NCI-H748 (cell line): ENCODE data around the gene SHCBP1L.

Experiments
- DNase-seq: peaks from one replicate; lab custom pipeline; 2025; ENCODE audit not compliant: unreplicated experiment; lab: John Stamatoyannopoulos, UW

SHCBP1L gene

DNA sequence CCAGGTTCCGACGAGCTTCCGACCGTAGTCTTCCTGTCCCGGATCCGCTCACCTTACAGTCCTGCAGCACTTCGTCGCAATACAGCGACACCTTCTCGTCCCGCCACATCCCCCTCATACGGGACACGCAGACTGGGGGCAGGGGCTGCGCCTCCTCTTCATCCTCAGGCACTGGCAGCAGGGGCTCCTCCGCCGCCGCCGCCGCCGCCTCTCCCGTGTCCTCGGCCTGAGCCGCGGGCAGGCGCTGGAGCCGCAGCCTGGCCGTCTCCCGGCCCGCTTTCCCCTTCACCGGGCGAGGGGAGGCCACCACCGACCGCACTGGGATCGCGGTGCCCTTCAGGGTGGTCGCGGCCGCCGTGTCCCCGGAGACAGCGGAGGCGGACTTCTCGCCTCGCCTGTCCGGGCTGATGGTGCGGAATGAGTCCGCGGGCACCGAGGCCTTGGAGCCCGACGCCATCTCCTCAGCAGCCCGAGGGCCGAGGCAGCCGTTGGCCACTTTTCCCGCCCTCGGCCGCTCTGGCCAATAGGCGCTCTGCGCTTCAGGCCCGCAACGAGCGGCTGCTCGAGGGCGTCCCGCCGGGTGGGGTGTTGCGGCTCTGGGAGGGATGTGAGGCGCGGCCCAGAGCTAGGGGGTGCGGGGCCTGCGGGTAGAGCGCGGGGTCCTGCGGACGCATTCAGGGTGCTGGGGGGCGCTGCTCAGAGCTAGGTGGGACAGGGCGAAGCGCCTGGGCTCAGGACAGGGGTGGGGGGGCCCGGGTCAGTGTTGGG lies at the start of gene SHCBP1L:
Gene SHCBP1L (minus strand): TSS at position 490 of the 768 bp plus-strand sequence. CDS start 33 bp downstream, at position 457.
- no peak for DNase-seq

DNA sequence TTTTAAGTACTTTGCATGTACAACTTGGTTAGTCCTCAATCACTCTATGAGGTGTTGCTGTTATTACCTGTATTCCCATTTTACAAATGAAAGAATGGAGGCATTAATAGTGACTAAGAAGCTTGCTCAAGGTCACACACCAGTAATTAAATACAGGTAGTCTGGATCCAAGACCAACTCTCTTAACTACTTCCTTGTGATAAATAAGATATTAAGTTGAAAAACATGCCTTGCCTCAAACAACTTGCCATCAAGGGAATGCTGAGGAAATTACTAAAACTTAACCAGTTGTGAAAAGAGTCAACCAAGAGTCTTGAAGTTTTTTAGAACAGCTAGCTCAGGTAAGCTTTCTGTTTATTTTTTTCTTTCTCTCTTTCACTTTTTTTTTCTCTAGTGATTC lies 49.3 kb upstream of the SHCBP1L start:
- DNase-seq: no peak

DNA sequence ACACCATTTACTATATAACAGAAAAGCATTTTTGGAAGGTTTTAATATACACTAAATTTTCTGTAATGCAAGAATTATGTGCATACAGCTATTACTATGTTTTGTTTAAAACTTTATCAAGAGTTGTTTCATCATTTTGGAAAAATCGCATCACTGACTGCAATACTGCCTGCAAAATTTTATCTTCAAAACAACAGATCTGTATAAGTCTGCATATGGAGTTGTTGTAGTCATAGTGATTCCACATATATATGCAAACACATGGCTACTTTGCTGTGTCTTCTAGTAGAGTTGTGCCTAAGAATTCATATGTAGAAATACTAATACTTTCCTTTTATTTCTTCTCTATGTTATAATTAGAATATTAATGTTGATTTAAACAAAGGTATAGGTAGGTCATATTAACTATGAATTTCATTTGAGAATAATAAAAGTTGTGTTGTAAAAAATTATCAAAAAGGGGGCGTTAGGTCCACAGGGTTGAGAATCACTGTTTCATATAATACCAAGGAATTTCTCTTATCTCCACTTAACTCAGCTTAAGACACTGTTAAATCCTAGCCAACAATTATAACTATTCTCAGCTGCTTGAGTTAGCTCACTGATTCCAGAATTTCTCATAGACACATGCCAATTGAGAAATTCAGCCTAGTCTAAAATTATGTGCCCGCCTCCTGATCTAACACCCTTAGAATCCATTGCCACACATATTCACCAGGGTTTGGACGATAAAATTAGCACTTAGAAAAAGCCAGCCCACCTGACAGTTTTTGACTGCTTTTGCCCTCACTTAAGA lies 47.4 kb upstream of the SHCBP1L start:
- DNase-seq: no peak

DNA sequence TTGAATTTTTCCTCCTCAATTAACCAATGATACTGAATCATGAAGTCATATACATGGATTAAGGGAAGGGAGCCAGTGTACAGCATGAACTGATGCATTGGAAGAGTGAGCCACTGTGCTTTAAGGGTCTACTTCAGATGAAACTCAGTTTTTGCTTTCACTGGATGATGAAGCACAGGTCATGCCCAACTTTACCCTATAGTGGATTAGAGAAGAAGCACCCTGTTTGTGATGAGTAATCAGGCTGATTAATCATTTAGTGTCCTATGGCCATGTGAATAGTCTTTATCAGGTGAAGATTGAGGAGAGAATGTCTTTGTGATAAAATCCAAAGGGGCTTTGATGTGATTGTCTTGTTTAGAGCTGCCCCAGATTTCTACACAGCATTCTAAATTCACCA lies 45.5 kb upstream of the SHCBP1L start:
- DNase-seq: no peak

DNA sequence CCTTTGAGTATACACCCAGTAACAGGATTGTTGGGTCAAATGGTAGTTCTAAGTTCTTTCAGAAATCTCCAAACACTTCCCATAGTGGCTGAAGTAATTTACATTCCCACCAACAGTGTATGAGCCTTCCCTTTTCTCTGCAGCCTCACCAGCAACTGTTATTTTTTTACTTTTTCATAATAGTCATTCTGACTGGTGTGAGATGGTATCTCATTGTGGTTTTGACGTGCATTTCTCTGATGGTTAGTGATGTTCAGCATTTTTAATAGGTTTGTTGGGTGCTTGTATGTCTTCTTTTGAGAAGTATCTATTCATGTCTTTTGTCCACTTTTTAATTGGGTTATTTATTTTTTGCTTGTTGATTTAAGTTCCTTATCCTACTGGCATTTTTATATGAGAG lies 43.9 kb upstream of the SHCBP1L start:
- DNase-seq: no peak

DNA sequence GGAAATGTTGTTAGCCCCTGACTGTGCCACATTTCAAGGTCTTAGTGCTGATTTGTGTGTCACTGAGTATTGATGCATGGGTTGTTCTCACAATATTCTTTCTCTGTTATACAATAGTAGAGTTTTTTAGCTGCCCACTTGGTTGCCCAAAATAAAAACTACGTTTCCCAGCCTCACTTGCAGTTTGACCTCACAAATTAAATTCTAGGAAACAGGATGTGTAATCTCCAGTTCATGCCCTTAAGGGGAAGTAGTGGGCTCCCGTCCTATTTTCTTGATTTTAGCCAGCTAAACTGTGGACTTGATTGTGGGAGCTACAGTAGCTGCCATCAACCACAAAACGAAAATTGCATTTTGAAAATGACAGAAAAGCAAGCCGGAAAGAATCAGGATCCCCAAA lies 42.9 kb upstream of the SHCBP1L start:
- no peak for DNase-seq

DNA sequence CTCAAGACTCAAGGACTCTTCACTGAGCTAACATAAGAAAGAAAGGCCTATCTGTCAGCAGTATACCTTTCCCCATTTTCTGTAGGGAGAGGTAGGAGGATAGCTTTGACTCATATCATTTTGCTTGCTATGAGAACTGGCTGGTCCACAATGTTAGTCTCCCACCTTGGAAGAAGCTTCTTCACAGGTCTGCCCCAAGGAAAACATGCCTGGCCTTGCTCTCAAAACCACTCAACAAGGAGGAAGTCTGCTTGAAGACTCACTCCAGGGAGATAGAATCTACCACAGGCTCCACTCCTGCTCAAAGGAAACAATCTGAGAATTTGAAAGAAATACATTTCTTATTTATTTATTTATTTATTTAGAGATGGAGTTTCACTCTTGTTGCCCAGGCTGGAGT lies 40.8 kb upstream of the SHCBP1L start:
- no peak for DNase-seq

DNA sequence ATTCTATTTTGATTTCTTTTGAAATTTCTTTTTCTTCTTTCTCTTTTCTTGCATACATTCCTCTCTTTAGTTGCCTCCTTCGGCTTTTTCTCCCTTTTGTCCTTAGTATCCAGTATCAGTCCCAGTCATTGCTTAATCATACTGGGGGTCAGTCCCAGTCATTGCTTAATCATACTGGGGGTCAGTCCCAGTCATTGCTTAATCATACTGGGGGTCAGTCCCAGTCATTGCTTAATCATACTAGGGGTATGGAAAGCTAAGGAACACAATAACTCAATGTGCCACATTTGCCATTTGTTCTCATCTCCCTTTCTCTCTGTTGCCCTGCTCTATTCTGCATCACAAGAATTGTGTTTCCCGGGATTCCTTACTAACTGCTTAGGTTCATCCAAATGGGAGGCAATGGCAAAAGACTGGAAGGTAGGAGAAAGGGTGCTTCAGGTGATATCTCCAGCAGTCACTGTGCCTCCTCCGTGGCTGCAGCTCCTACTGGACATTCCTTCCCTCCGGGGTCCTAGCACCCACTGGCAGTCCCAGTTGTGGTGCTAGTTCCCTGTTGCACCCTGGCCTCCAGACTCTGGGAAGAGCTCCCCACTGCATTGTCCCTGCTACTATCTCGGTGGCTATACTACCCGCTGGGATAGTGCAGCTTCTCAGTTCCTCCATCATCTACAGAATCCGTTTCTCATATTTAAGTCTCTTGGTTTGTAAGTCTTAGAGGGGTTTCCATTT lies 37.6 kb upstream of the SHCBP1L start:
- DNase-seq: no peak

DNA sequence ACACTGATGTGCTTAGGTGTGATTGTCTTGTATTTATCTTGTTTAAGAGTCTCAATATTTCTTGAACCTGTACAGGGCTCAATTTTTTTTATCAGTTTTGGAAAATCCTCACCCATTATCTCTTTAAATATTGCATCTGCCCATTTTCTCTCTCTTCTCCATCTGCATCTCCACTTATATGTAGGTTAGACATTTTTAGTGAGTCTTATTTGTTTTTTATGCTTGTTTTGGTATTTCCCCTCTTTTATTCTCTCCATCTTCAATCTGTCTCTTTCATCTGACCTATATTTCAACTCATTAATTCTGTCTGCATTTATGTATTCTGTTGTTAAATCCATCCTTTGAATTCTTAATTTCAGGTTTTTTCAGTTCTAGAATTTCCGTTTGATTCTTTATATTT lies 32.9 kb upstream of the SHCBP1L start:
- DNase-seq: no peak

DNA sequence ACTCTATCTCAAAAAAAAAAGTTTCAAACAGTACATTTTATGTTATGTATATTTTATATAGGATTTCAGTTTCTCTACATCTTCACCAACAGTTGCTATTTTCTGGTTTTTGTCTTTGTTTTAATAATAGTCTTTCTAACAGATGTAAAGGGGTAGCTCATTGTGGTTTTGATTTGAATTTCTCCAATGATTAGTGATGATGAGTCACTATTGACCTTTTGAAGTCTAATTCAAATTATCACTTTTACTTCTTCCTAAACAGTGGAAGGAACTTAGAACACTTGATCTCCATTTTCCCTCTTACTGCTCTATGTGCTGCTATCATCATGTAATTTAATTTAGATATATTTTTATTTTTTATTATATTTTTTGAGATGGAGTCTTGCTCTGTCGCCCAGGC lies 31.7 kb upstream of the SHCBP1L start:
- no peak for DNase-seq

DNA sequence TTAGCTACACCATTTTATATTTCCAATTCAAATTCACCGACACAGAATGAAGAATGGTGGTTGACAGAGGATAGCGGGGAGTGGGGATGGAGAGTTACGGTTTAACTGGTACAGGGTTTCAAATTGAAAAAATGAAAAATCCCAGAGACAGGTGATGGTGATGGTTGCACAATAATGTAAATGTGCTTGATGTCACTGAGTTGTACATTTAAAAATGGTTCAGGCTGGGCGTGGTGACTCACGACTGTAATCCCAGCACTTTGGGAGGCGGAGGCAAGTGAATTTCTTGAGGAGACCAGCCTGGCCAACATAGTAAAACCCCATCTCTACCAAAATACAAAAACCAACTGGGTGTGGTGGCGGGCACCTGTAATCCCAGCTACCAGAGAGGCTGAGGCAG lies 31.2 kb upstream of the SHCBP1L start:
- DNase-seq: no peak

DNA sequence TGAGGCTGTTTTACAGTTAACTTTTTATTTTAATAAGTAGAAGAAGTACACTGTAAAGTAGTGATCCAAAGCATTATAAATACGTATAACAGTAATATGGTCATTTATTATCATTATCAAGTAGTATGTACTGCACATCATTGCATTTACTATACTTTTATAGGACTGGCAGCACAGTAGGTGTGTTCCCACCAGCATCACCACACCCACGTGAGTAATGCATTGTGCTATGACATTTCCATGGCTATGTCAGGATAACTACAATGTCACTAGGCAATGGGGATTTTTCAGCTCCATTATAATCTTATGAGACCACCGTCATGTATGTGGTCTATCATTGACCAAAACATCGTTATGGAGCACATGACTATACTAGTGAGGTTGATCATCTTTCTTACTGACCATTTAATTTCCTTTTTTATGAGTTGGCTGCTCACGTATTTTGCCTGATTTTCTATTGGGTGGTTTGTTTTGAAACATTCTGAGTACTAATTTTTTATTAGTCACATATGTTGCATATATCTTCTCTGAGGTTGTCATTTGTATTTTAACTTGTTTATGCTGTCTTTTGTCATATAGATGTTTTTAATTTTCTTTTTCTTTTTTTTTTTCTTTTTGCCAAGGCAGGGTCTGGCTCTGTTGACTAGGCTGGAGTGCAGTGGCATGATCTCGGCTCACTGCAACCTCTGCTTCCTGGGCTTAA lies 25.3 kb upstream of the SHCBP1L start:
- no peak for DNase-seq

DNA sequence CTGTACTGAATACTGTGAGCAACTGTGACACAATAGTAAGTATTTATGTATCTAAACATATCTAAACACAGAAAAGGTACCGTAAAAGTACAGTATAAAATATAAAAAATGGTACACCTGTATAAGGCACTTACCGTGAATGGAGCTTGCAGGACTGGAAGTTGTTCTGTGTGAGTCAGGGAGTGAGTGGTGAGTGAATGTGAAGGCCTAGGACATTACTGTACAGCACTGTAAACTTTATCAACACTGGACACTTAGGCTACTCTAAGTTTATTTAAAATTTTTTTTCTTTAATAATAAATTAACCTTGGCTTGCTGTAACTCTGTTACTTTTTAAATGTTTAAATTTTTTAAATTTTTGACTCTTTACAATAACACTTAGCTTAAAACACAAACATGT lies 24.5 kb upstream of the SHCBP1L start:
- no peak for DNase-seq

DNA sequence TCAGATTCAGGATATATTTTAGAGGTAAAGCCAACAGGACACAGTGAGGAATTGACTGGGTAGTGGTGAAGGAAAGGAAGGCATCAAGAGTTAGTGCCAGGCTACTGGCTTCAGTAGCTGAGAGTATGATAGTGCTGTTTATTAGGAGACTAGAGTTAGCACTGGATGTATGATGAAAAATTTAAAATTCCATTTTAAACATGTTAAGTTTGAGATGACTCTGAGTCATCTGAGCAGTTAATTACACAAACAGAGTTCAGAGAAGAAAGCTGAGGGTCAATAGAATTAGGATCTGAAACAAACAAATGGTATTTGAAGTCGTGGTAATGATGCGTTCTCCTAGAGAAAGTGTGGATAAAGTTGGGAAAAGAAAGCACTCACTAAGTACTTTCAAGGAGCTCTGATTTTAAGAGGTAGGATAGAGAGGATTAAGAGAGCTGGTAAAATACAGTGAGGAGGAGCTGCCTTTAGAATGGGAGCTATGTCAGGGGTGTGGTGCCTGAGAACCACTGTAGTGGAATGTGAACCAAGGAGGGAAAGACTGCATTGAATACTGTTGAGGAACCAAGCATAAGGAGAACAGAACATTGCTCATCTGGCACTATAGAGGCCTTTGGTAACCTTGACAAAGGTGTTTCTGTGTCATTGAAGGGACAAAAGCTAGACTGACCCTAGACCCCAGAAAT lies 21.7 kb upstream of the SHCBP1L start:
- no peak for DNase-seq

DNA sequence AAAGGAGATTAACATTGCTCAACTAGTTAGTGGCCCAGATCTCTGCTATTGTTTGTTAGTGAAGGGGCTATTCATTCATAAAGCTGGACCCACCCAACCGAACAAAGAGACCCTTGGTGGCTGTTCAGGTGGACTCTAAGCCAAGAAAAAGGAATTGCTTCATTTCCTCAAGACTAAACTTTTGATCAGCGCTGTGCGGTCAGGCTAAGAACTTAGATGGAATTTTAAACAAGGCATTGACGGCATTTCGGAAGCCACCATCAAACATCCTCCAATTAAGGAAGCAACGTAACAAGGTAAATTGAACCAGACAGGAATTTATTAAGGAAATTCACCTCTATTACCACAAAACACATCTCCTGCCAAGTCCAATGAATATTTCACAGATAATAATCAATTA lies 19.9 kb upstream of the SHCBP1L start:
- DNase-seq: no peak

DNA sequence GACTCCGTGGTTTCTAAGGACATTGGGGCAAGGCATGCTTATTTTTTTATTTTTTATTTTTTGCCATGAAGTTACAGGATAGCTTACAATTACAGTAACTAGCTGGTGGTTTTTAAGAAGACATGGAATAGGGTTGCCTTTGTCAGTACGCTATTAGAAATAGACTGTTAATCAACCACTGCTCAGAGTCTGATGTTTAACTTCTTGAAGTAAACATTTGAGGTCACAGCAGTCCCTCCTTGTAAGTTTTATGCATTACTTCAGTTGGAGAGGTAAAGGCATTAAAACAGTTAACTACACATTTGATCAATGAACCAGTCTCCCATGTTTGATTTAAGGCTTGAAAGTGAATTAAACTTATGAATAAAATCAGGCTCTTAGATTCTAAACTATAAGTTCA lies 19.3 kb upstream of the SHCBP1L start:
- DNase-seq: no peak

DNA sequence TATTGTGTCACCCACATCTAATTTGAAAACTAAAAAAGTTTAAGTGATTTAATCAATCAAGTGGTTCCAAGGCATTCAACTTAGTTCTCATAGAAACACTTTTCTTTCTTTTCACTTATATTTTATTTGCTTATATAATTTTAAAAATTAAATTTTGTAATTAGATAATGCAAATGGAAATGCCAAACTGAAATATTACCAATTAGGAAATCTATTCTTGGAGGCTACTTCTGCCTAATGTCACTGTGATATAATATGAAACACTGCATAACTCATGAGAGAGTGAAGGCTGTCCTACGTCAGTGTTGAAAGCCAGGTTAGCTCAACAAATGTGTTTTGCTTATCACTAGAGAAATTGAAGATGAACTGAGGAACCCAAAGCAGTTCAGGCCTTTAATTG lies 18.3 kb upstream of the SHCBP1L start:
- no peak for DNase-seq

DNA sequence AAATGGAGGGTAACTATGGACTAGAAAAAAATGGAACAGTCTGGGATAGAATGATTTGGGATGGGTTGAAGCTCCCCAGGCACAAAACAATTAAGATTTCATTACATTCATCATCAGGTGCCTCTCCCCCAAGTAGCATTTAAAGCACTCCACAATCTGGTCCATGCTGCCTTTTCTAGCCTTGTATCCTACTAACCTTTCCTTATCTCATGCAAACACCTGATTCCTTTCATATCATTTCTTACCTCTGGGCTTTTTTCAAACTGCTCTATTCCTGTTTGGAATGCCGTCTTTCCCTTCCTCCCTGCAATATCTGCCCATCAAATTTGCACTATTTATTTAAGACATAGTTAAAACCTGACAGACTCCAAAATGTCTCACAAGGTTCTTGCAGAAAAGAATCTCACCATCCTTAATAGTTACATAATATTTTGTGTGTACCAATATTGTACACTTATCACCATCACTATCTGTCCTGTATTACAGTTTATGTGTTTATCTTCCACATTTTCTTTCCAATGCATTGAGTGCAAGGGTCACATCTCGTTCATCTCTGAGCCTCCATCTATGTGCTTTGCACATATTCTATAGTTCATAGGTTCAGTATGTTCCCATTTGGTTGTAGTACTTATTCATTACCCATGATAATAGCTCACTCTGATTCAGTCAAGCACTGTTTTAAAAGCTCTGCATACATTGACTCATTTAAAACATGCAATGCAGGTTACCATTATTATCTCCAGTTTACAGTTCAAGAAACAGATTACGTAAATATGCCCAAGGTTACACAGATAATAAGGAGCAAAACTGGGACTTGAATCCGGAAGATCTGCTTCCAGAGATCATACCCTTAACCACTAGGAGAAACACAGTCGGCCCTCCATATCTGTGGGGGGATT lies 16.1 kb upstream of the SHCBP1L start:
- DNase-seq: no peak

DNA sequence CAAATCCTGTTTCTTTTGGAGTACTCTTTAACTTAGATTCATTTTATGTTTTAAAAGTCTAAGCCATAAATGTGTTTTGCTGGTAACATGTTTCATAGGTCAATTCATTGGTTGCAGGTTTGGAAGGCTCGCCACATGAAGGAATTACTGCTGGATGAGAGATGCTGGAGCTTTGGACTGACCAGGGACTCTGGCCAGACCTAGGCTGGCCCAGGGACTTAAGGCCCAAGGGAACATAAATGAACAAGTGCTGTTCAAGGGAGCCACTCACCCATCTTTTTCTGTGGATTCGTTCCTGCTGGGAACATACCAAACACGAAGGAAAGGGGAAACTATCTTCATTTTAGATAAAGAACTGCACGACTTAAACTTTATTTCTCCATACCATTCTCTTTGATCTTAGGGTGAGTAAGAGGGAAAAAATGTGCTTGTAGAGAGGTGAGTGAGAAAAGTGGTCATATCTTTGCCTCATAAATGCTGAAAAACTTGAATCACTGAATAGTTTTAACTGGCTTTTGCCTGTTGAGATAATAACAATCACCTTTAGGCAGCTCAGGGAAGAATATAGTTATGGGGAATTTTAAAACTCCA lies 15.3 kb upstream of the SHCBP1L start:
- DNase-seq: no peak
